GM23338 (cell line): ENCODE results near the gene WASF2.

ENCODE experiments used
- CTCF ChIP-seq, 2 experiments: fragments of 200-600 bp in 1 of 2; sonication (generic) in 1 of 2; conservative IDR thresholded peaks; 2 replicates each; pipeline versions ENCODE4 v1.5.1 to v1.6.1; 2016 to 2017; ENCODE audit warnings: antibody characterized with exemption in 2 of 2, low read depth in 2 of 2, mild to moderate bottlenecking in 2 of 2, moderate library complexity in 1 of 2
- EZH2 ChIP-seq: fragments of 200-600 bp; sonication (generic); IDR thresholded peaks from one replicate; pipeline ENCODE4 v1.8.0; 2017; ENCODE audit warnings: antibody characterized with exemption, mild to moderate bottlenecking, low read depth; ENCODE audit not compliant: unreplicated experiment

DNA sequence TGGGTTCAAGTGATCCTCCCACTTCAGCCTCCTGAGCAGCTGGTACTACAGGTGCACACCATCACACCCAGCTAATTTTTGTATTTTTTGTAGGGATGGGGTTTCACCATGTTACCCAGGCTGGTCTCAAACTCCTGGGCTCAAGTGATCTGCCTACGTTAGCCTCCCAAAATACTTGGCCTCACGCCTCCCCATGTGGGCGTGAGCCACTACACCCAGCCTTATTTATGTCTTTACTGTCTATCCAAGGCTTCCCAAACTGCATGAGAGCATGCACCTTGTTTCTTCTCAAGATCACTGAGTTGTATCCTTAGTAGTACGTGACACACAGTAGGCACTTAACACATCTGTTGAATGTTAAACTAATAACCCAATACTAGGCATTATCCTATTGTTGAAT lies 14.2 kb downstream of the WASF2 start:
- TF ChIP-seq EZH2 (no peak), CTCF (conservative IDR thresholded peaks at IDR 0.05; ENCODE audit: low read depth in 2 of 2) (no peak)
